ENCODE results near the gene CRYGN. TPM values are rescaled to one million over a fixed set of nuclear protein-coding genes. Genes with fewer than 3 reads are reported as not detected.

CRYGN gene
- total and polyA plus RNA-seq, 4 donors, result under 0.01 to 0.02 TPM; not detected in 2

- TF ChIP-seq, protein P1, sequence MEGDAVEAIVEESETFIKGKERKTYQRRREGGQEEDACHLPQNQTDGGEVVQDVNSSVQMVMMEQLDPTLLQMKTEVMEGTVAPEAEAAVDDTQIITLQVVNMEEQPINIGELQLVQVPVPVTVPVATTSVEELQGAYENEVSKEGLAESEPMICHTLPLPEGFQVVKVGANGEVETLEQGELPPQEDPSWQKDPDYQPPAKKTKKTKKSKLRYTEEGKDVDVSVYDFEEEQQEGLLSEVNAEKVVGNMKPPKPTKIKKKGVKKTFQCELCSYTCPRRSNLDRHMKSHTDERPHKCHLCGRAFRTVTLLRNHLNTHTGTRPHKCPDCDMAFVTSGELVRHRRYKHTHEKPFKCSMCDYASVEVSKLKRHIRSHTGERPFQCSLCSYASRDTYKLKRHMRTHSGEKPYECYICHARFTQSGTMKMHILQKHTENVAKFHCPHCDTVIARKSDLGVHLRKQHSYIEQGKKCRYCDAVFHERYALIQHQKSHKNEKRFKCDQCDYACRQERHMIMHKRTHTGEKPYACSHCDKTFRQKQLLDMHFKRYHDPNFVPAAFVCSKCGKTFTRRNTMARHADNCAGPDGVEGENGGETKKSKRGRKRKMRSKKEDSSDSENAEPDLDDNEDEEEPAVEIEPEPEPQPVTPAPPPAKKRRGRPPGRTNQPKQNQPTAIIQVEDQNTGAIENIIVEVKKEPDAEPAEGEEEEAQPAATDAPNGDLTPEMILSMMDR (IDR thresholded peaks at IDR 0.05; ENCODE audit: low read depth, low read length, missing input control), result no peak
These were observed 47.9 kb downstream of the CRYGN start (continued) for GRCh38 chr7:151392002-151392401.

DNA sequence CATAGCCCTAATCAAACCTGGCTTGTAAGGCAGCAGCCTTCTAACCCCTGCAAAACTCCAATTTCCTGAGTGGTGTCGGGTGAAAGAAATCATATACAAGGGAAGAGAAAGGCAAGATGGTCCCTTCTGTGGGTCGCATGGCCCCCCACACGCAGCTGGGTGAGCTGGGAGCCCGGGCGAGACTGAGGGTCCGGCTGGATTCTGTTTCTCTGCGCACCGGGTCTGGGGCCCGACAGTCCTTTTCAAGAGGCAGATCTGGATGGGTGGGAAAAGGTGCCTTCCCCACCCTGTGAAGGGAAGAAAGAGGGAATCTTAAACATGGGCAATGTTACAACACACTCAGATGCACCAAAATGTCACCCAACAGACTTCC, 48.6 kb downstream of the CRYGN start:
- Histone ChIP-seq H3K4me3 (ENCODE audit: low read depth in 1 of 3, low read length in 3 of 3) (no peak overlapping the region), H3K9me3 (ENCODE audit: control insufficient read depth in 4 of 4, low read length in 3 of 4) (no peaks in the 10 kb centered on the region), H3K27ac (ENCODE audit: low read depth in 1 of 2, low read length in 2 of 2) (no peak overlapping the region), H3K4me1 (ENCODE audit: control insufficient read depth in 4 of 4, insufficient read depth in 4 of 4, low read length in 3 of 4) (no peaks in the 10 kb centered on the region), H3K36me3 (ENCODE audit: control insufficient read depth in 4 of 4, insufficient read depth in 3 of 4, low read depth in 1 of 4, low read length in 3 of 4) (no peaks in the 10 kb centered on the region), H3K9ac (ENCODE audit: low read depth in 1 of 2, low read length in 2 of 2) (no peak overlapping the region), H3K27me3 (ENCODE audit: control insufficient read depth in 4 of 4, insufficient read depth in 4 of 4, low read length in 3 of 4) (peaks cover 0 to 2% (median 0%) of the 10 kb centered on the region in 4 donors)
- DNase-seq (ENCODE audit: low spot score), result no peak
- no peak for TF ChIP-seq GABPA (IDR thresholded peaks at IDR 0.05 in 1 of 2, conservative IDR thresholded peaks at IDR 0.05 in 1 of 2)
- TF ChIP-seq, protein P2, sequence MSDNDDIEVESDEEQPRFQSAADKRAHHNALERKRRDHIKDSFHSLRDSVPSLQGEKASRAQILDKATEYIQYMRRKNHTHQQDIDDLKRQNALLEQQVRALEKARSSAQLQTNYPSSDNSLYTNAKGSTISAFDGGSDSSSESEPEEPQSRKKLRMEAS (IDR thresholded peaks at IDR 0.05), result no peak
- TF ChIP-seq, protein P3, sequence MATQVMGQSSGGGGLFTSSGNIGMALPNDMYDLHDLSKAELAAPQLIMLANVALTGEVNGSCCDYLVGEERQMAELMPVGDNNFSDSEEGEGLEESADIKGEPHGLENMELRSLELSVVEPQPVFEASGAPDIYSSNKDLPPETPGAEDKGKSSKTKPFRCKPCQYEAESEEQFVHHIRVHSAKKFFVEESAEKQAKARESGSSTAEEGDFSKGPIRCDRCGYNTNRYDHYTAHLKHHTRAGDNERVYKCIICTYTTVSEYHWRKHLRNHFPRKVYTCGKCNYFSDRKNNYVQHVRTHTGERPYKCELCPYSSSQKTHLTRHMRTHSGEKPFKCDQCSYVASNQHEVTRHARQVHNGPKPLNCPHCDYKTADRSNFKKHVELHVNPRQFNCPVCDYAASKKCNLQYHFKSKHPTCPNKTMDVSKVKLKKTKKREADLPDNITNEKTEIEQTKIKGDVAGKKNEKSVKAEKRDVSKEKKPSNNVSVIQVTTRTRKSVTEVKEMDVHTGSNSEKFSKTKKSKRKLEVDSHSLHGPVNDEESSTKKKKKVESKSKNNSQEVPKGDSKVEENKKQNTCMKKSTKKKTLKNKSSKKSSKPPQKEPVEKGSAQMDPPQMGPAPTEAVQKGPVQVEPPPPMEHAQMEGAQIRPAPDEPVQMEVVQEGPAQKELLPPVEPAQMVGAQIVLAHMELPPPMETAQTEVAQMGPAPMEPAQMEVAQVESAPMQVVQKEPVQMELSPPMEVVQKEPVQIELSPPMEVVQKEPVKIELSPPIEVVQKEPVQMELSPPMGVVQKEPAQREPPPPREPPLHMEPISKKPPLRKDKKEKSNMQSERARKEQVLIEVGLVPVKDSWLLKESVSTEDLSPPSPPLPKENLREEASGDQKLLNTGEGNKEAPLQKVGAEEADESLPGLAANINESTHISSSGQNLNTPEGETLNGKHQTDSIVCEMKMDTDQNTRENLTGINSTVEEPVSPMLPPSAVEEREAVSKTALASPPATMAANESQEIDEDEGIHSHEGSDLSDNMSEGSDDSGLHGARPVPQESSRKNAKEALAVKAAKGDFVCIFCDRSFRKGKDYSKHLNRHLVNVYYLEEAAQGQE (IDR thresholded peaks at IDR 0.05), result no peak
- TF ChIP-seq FOXA1 (IDR thresholded peaks at IDR 0.05), result no peak
- TF ChIP-seq, protein P4, sequence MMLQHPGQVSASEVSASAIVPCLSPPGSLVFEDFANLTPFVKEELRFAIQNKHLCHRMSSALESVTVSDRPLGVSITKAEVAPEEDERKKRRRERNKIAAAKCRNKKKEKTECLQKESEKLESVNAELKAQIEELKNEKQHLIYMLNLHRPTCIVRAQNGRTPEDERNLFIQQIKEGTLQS (IDR thresholded peaks at IDR 0.05), result no peak
- no peak for TF ChIP-seq RAD21 (IDR thresholded peaks at IDR 0.05)
- no peak for TF ChIP-seq JUND (IDR thresholded peaks at IDR 0.05)
- no peak for TF ChIP-seq EGR1 (IDR thresholded peaks at IDR 0.05; ENCODE audit: low read depth in 2 of 2)
- WGBS, result 95% methylated on average over 9 of the region's 9 CpGs

DNA sequence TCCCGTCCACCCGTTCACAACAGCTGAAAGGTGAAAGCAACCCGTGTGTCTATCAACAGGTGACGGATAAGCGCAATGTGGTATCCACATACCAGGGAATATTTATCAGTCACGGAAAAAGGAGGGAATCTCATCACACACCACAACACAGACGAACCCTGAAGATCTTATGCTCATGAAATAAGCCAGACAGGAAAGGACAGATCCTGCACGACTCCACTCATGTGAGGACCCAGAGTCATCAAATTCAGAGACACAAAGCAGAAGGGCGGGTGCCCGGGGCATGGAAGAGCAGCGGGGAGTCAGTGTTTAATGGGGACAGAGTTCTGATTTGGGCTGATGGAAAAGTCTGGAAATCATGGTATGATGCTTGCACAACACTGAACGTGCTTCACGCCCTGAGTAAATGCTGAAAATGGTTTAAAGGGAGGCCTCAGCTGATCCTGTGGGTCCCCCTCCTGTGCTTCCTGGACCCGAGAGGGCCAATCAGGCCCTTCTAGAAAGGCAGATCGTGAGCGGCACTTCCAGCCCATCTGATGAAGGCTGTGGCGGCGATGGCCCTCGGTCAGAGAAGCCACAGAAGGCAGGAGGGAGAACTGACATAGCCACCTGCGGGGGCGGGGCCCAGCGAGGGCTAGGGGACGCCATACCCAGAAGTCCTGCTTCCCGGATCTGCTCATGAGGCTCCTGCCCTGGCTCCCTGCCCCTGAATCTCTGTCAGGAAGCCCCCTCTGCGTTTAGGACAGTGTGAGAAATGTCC, 49.2 kb downstream of the CRYGN start:
- Histone ChIP-seq H3K9ac (ENCODE audit: low read depth in 1 of 2, low read length in 2 of 2) (no peak overlapping the region), H3K9me3 (ENCODE audit: control insufficient read depth in 4 of 4, low read length in 3 of 4) (no peaks in the 10 kb centered on the region), H3K27ac (ENCODE audit: low read depth in 1 of 2, low read length in 2 of 2) (no peak overlapping the region), H3K27me3 (ENCODE audit: control insufficient read depth in 4 of 4, insufficient read depth in 4 of 4, low read length in 3 of 4) (peaks cover 0 to 2% (median 0%) of the 10 kb centered on the region in 4 donors), H3K4me3 (ENCODE audit: low read depth in 1 of 3, low read length in 3 of 3) (no peak overlapping the region), H3K4me1 (ENCODE audit: control insufficient read depth in 4 of 4, insufficient read depth in 4 of 4, low read length in 3 of 4) (no peaks in the 10 kb centered on the region), H3K36me3 (ENCODE audit: control insufficient read depth in 4 of 4, insufficient read depth in 3 of 4, low read depth in 1 of 4, low read length in 3 of 4) (no peaks in the 10 kb centered on the region)
- DNase-seq (ENCODE audit: low spot score), result no peak
- WGBS, result 84% methylated on average over 25 of the region's 25 CpGs
- no peak for TF ChIP-seq GABPA (IDR thresholded peaks at IDR 0.05 in 1 of 2, conservative IDR thresholded peaks at IDR 0.05 in 1 of 2)
- TF ChIP-seq JUND (IDR thresholded peaks at IDR 0.05), result no peak
- TF ChIP-seq HNF4A (conservative IDR thresholded peaks at IDR 0.05), result no peak
- TF ChIP-seq, protein P3 (IDR thresholded peaks at IDR 0.05), result no peak
- no peak for TF ChIP-seq RXRA (IDR thresholded peaks at IDR 0.05)
- no peak for TF ChIP-seq YY1 (IDR thresholded peaks at IDR 0.05)
- TF ChIP-seq, protein P1 (IDR thresholded peaks at IDR 0.05; ENCODE audit: low read depth, low read length, missing input control), result no peak
- TF ChIP-seq ZBTB33 (IDR thresholded peaks at IDR 0.05), result no peak
- no peak for TF ChIP-seq HNF4G (IDR thresholded peaks at IDR 0.05)

Measured in liver (tissue), 9 donors.